SK-N-SH (cell line): ENCODE measurements around the gene ACSF3. TPM values are rescaled to one million over a fixed set of nuclear protein-coding genes. Genes with fewer than 3 reads are reported as not detected.

Experiments
- CTCF ChIA-PET: fragments of 300-600, 350-600 bp; formaldehyde crosslinking; extraction: SDS; loops from one replicate; lab custom pipeline; 2021; lab: Yijun Ruan, JAX
- POLR2A ChIA-PET: fragments of 350-600 bp; sonication (Branson Sonifier 250); formaldehyde crosslinking; extraction: SDS; loops from one replicate; lab custom pipeline; 2020; ENCODE audit warnings: antibody characterized with exemption, inconsistent platforms; lab: Yijun Ruan, JAX
- DNase-seq: peaks from one replicate; pipeline ENCODE4 v3.0.0; 2012
- H2AFZ ChIP-seq: fragments of 200-600 bp; sonication (generic); 2 replicates; pipeline ENCODE4 v1.8.1; 2016; ENCODE audit warnings: antibody characterized with exemption, mild to moderate bottlenecking, low read depth
- H3F3A ChIP-seq: fragments of 200-600 bp; sonication (generic); replicated peaks from 2 replicates; pipeline ENCODE3; 2016; ENCODE audit warnings: antibody characterized with exemption, mild to moderate bottlenecking; ENCODE audit not compliant: insufficient read depth
- H3K27ac ChIP-seq, 2 experiments: fragments of 200-500 bp in 1 of 2; fragments of 200-600 bp in 1 of 2; sonication (Bioruptor generic) in 1 of 2; sonication (generic), shearing (Covaris generic) in 1 of 2; 2 replicates each; pipeline versions ENCODE4 v1.5.1 to v1.6.1; 2014 to 2016; ENCODE audit warnings: low read depth in 2 of 2, inconsistent platforms in 1 of 2, low read length in 1 of 2, mild to moderate bottlenecking in 1 of 2, mixed read lengths in 1 of 2
- H3K27me3 ChIP-seq: fragments of 200-600 bp; sonication (generic), shearing (Covaris generic); 2 replicates; pipeline ENCODE4 v1.6.1; 2016; ENCODE audit warnings: mixed run types; ENCODE audit not compliant: insufficient read depth
- H3K36me3 ChIP-seq, 2 experiments: fragments of 200-500 bp in 1 of 2; fragments of 200-600 bp in 1 of 2; sonication (Bioruptor generic) in 1 of 2; sonication (generic) in 1 of 2; replicated peaks in 1 of 2; 2 replicates each; pipeline versions ENCODE3 to v1.5.1; 2014 to 2016; ENCODE audit warnings: low read length in 1 of 2, mild to moderate bottlenecking in 1 of 2; ENCODE audit not compliant: insufficient read depth in 2 of 2, control insufficient read depth in 1 of 2
- H3K4me1 ChIP-seq, 2 experiments: fragments of 200-500 bp in 1 of 2; fragments of 200-600 bp in 1 of 2; sonication (Bioruptor generic) in 1 of 2; sonication (generic), shearing (Covaris generic) in 1 of 2; 2 replicates each; pipeline versions ENCODE4 v1.5.1 to v1.6.1; 2014 to 2016; ENCODE audit warnings: low read depth in 1 of 2, low read length in 1 of 2, mixed run types in 1 of 2; ENCODE audit not compliant: insufficient read depth in 2 of 2, control insufficient read depth in 1 of 2
- H3K4me2 ChIP-seq: fragments of 200-600 bp; sonication (generic), shearing (Covaris generic); 2 replicates; pipeline ENCODE4 v1.6.1; 2017; ENCODE audit warnings: mixed run types
- H3K4me3 ChIP-seq, 2 experiments: fragments of 200-500 bp in 1 of 2; fragments of 200-600 bp in 1 of 2; sonication (Bioruptor generic) in 1 of 2; sonication (generic), shearing (Covaris generic) in 1 of 2; 2 replicates each; pipeline versions ENCODE4 v1.5.1 to v1.8.1; 2014 to 2016; ENCODE audit warnings: low read depth in 2 of 2, inconsistent platforms in 1 of 2, low read length in 1 of 2, mild to moderate bottlenecking in 1 of 2, mixed read lengths in 1 of 2, moderate library complexity in 1 of 2
- H3K79me2 ChIP-seq: fragments of 200-600 bp; sonication (generic); 2 replicates; pipeline ENCODE4 v1.8.1; 2017; ENCODE audit warnings: mild to moderate bottlenecking; ENCODE audit not compliant: insufficient read depth
- H3K9ac ChIP-seq: fragments of 200-600 bp; sonication (generic); 2 replicates; pipeline ENCODE4 v1.6.1; 2017; ENCODE audit warnings: mixed run types
- H3K9me2 ChIP-seq: fragments of 200-600 bp; sonication (generic); 2 replicates; pipeline ENCODE4 v1.6.1; 2017; ENCODE audit warnings: mixed run types
- H3K9me3 ChIP-seq: fragments of 200-600 bp; sonication (generic); 2 replicates; pipeline ENCODE4 v1.6.1; 2017; ENCODE audit warnings: mixed run types, mild to moderate bottlenecking, moderate library complexity
- H4K20me1 ChIP-seq: fragments of 200-600 bp; sonication (generic); 2 replicates; pipeline ENCODE4 v1.6.1; 2017; ENCODE audit warnings: mild to moderate bottlenecking, mixed run types; ENCODE audit not compliant: insufficient read depth
- ELF1 ChIP-seq: IDR thresholded peaks from 2 replicates; pipeline ENCODE4 v1.4.0; 2012
- FOSL2 ChIP-seq: IDR thresholded peaks from 2 replicates; pipeline ENCODE4 v1.4.0; 2012; ENCODE audit warnings: low read depth, mild to moderate bottlenecking, moderate library complexity, borderline replicate concordance
- GABPA ChIP-seq: IDR thresholded peaks from 2 replicates; pipeline ENCODE4 v1.4.0; 2012; ENCODE audit warnings: low read depth, mild to moderate bottlenecking
- MXI1 ChIP-seq: IDR thresholded peaks from 2 replicates; pipeline ENCODE4 v1.6.1; 2012; ENCODE audit warnings: mild to moderate bottlenecking, low read depth, low read length, improper control_type of control experiment
- NFIC ChIP-seq: IDR thresholded peaks from 2 replicates; pipeline ENCODE4 v1.4.0; 2012; ENCODE audit warnings: borderline replicate concordance
- NRF1 ChIP-seq: IDR thresholded peaks from 2 replicates; pipeline ENCODE4 v1.6.1; 2012; ENCODE audit warnings: low read depth, mild to moderate bottlenecking, low read length
- POLR2AphosphoS5 ChIP-seq: IDR thresholded peaks from 2 replicates; pipeline ENCODE4 v1.6.1; 2012; ENCODE audit warnings: low read depth, low read length
- RAD21 ChIP-seq: IDR thresholded peaks from 2 replicates; pipeline ENCODE4 v1.6.1; 2012; ENCODE audit warnings: mild to moderate bottlenecking, low read length
- RCOR1 ChIP-seq: fragments of 150-350 bp; IDR thresholded peaks from 2 replicates; pipeline ENCODE4 v1.6.1; 2017; ENCODE audit warnings: antibody characterized with exemption, low read length
- RFX5 ChIP-seq: IDR thresholded peaks from 2 replicates; pipeline ENCODE4 v1.6.1; 2012; ENCODE audit warnings: mild to moderate bottlenecking, improper control_type of control experiment, low read length
- SMC3 ChIP-seq: IDR thresholded peaks from 2 replicates; pipeline ENCODE4 v1.6.1; 2012; ENCODE audit warnings: low read depth, low read length, improper control_type of control experiment
- USF1 ChIP-seq: IDR thresholded peaks from 2 replicates; pipeline ENCODE4 v1.4.0; 2012; ENCODE audit warnings: low read depth, borderline replicate concordance
- YY1 ChIP-seq: IDR thresholded peaks from 2 replicates; pipeline ENCODE4 v1.4.0; 2012; ENCODE audit warnings: low read depth, mild to moderate bottlenecking
- WGBS: methylation state at CpG from one replicate; pipeline ENCODE4 v1.1.6; 2017; ENCODE audit warnings: low lambda C conversion rate; 5-methylcytosine and 5-hydroxymethylcytosine counted together
- polyA plus RNA-seq, 3 experiments: library from polyadenylated mRNA; depleted of rRNA; stranded (reverse); fragments of >200 nt; gene quantifications; 2 replicates each; pipeline ENCODE4 v1.2.3, GENCODE V29; 2012
- TF ChIP-seq, protein P1 (sequence below): fragments of 150-350 bp; IDR thresholded peaks from 2 replicates; pipeline ENCODE4 v1.6.1; 2016; ENCODE audit warnings: mild to moderate bottlenecking, low read depth, low read length
- TF ChIP-seq, protein P2 (sequence below): IDR thresholded peaks from 2 replicates; pipeline ENCODE4 v1.4.0; 2012; ENCODE audit warnings: low read depth, borderline replicate concordance
- TF ChIP-seq, protein P3 (sequence below): IDR thresholded peaks from 2 replicates; pipeline ENCODE4 v1.4.0; 2012; ENCODE audit warnings: low read depth
- TF ChIP-seq, protein P4 (sequence below): fragments of 200-600 bp; sonication (generic); IDR thresholded peaks from 2 replicates; pipeline ENCODE4 v1.6.1; 2017; ENCODE audit warnings: antibody characterized with exemption, mild to moderate bottlenecking, moderate library complexity

ACSF3 gene
- polyA plus RNA-seq, 1 of the 3 experiments (the other 2 are of a cell fraction) = 18.8 TPM

GRCh38 chr16:89052191-89052889 is 41.3 kb upstream of the ACSF3 start (continued):
- TF ChIP-seq, protein P1, sequence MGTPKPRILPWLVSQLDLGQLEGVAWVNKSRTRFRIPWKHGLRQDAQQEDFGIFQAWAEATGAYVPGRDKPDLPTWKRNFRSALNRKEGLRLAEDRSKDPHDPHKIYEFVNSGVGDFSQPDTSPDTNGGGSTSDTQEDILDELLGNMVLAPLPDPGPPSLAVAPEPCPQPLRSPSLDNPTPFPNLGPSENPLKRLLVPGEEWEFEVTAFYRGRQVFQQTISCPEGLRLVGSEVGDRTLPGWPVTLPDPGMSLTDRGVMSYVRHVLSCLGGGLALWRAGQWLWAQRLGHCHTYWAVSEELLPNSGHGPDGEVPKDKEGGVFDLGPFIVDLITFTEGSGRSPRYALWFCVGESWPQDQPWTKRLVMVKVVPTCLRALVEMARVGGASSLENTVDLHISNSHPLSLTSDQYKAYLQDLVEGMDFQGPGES = no peak

- Histone ChIP-seq H3K9me2 (no peaks in the 10 kb centered on the region), H2AFZ (peak overlapping the region; percentile 68; the same call in 1 of the 2 replicates), H4K20me1 (no peaks in the 10 kb centered on the region), H3K4me1 (peaks cover 0 to 36% of the 10 kb centered on the region in 2 experiments; a peak in 1 of 4 replicates), H3K9me3 (no peaks in the 10 kb centered on the region), H3K9ac (peak overlapping the region; percentile 36; the same call in 1 of the 2 replicates), H3F3A (no peaks in the 10 kb centered on the region), H3K4me3 (peak overlapping the region; percentile 53 to 62), H3K79me2 (no peaks in the 10 kb centered on the region), H3K4me2 (peak overlapping the region; percentile 92), H3K27me3 (peaks cover 14% of the 10 kb centered on the region; the same call in 1 of the 2 replicates), H3K27ac (no peak overlapping the region; a peak in 1 of 4 replicates), H3K36me3 (no peaks in the 10 kb centered on the region)
- CTCF ChIA-PET = interaction anchor here (0.6 to 4.2 kb wide), 15 partner anchors 9 to 236 kb away, joined by 3 to 29 read pairs (median 5); partner anchors contain the start of gene ACSF3
- WGBS = 3% methylated on average over 41 of the region's 48 CpGs
- DNase-seq = peak; percentile 90
- TF ChIP-seq RFX5 = 0 out of 2 replicates have a peak, but pooled peaks have one; percentile 36
- TF ChIP-seq RAD21 = peak; percentile 61
- TF ChIP-seq GABPA = no peak
- TF ChIP-seq FOSL2 = no peak
- TF ChIP-seq POLR2AphosphoS5 = 0 out of 2 replicates have a peak, but pooled peaks have one; percentile 25
- 0 out of 2 replicates have a peak, but pooled peaks have one; percentile 22 for TF ChIP-seq MXI1
- TF ChIP-seq YY1 = no peak
- TF ChIP-seq, protein P2, sequence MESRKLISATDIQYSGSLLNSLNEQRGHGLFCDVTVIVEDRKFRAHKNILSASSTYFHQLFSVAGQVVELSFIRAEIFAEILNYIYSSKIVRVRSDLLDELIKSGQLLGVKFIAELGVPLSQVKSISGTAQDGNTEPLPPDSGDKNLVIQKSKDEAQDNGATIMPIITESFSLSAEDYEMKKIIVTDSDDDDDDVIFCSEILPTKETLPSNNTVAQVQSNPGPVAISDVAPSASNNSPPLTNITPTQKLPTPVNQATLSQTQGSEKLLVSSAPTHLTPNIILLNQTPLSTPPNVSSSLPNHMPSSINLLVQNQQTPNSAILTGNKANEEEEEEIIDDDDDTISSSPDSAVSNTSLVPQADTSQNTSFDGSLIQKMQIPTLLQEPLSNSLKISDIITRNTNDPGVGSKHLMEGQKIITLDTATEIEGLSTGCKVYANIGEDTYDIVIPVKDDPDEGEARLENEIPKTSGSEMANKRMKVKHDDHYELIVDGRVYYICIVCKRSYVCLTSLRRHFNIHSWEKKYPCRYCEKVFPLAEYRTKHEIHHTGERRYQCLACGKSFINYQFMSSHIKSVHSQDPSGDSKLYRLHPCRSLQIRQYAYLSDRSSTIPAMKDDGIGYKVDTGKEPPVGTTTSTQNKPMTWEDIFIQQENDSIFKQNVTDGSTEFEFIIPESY = no peak
- TF ChIP-seq NFIC = no peak
- TF ChIP-seq, protein P3, sequence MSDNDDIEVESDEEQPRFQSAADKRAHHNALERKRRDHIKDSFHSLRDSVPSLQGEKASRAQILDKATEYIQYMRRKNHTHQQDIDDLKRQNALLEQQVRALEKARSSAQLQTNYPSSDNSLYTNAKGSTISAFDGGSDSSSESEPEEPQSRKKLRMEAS = no peak
- TF ChIP-seq SMC3 = peak; percentile 30; the same call in 1 of the 2 replicates
- TF ChIP-seq USF1 = no peak
- no peak for TF ChIP-seq RCOR1
- TF ChIP-seq, protein P4, sequence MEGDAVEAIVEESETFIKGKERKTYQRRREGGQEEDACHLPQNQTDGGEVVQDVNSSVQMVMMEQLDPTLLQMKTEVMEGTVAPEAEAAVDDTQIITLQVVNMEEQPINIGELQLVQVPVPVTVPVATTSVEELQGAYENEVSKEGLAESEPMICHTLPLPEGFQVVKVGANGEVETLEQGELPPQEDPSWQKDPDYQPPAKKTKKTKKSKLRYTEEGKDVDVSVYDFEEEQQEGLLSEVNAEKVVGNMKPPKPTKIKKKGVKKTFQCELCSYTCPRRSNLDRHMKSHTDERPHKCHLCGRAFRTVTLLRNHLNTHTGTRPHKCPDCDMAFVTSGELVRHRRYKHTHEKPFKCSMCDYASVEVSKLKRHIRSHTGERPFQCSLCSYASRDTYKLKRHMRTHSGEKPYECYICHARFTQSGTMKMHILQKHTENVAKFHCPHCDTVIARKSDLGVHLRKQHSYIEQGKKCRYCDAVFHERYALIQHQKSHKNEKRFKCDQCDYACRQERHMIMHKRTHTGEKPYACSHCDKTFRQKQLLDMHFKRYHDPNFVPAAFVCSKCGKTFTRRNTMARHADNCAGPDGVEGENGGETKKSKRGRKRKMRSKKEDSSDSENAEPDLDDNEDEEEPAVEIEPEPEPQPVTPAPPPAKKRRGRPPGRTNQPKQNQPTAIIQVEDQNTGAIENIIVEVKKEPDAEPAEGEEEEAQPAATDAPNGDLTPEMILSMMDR = peak; percentile 23
- TF ChIP-seq, protein P1 = no peak
- TF ChIP-seq ELF1 = 0 out of 2 replicates have a peak, but pooled peaks have one; percentile 25
- no peak for TF ChIP-seq NRF1
- POLR2A ChIA-PET = interaction anchor here (0.6 kb wide), 3 partner anchors 40 to 121 kb away, joined by 3 read pairs; partner anchors contain the start of gene ACSF3
These were observed 40.5 kb upstream of the ACSF3 start for GRCh38 chr16:89052890-89053724.
